Activated B cell treated with CpG ODN at 0.5 μM for 24 hours (primary cell): ENCODE results near the gene IGF2R. TPM values are rescaled to one million over a fixed set of nuclear protein-coding genes. Genes with fewer than 3 reads are reported as not detected.

Experiments used
- ATAC-seq: fragments of 200-7000 bp; cut with Tn5 transposase; one replicate; pipeline ENCODE4 v1.10.0; 2021; ENCODE audit warnings: low read depth, mild to moderate bottlenecking, moderate library complexity
- CTCF ChIA-PET: fragments of 350-600 bp; sonication (Branson Sonifier 250); formaldehyde crosslinking; loops from one replicate; lab custom pipeline; 2021; ENCODE audit warnings: antibody characterized with exemption; lab: Charles Lee
- POLR2A ChIA-PET: fragments of 350-600 bp; sonication (Branson Sonifier 250); formaldehyde crosslinking; loops from one replicate; lab custom pipeline; 2021; ENCODE audit warnings: antibody characterized with exemption; lab: Charles Lee
- DNase-seq: peaks from one replicate; pipeline ENCODE4 v3.0.0; 2022
- H3K27ac Mint-ChIP-seq: one replicate; pipeline ENCODE4 v1.8.0; 2020; ENCODE audit warnings: mixed read lengths
- H3K27me3 Mint-ChIP-seq: one replicate; pipeline ENCODE4 v1.8.0; 2021; ENCODE audit warnings: mixed read lengths
- H3K36me3 Mint-ChIP-seq: one replicate; pipeline ENCODE4 v1.8.0; 2021; ENCODE audit warnings: low read depth, mixed read lengths
- H3K4me1 Mint-ChIP-seq: one replicate; pipeline ENCODE4 v1.8.0; 2021; ENCODE audit warnings: mixed read lengths
- H3K4me3 Mint-ChIP-seq: one replicate; pipeline ENCODE4 v1.8.0; 2020; ENCODE audit warnings: mild to moderate bottlenecking, mixed read lengths
- H3K9me3 Mint-ChIP-seq: one replicate; pipeline ENCODE4 v1.8.0; 2020; ENCODE audit warnings: mixed read lengths
- intact Hi-C: fragments of 100-400 bp; cut with micrococcal nuclease; formaldehyde crosslinking; loops from one replicate; pipeline ENCODE4 v1.15.1; 2024
- total RNA-seq: library from RNA; stranded (reverse); gene quantifications from 2 replicates; pipeline ENCODE4 v1.2.3, GENCODE V29; 2022
- TF ChIP-seq, protein P1 (sequence below): fragments of 200-600 bp; IDR thresholded peaks from one replicate; pipeline ENCODE4 v1.8.0; 2022; ENCODE audit warnings: antibody characterized with exemption, mild to moderate bottlenecking

The IGF2R gene
- total RNA-seq, 1 donor from 2014 or later = 79.5 TPM

DNA sequence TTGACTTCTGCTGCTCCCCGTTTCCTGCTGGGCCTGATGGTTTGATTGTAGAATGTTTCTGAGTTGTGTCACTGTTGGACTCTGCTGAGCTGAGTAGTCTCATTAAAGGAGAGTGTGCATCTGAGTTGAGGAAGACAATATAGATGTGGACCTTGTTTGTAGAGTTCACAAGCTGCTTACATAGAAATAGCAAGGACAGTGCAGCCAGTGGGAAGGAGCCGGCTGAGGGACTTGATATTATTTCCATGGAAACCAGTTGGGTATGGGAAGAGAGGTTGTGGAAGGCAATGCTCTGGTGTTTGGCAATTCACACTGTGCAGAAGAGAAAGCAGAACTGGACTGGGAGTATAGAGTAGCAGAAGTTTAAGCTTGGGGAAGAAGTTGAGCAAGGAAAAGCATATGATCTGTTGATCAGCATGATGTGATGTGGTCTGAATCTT, 14.8 kb downstream of the IGF2R start:
- Mint-ChIP-seq H3K9me3 (no peaks in the 10 kb centered on the region), H3K27ac (peak overlapping the region; percentile 30), H3K36me3 (peaks cover 1% of the 10 kb centered on the region), H3K27me3 (no peaks in the 10 kb centered on the region), H3K4me1 (peaks cover 75% of the 10 kb centered on the region), H3K4me3 (peak overlapping the region; percentile 4)
- no peak for ATAC-seq
- TF ChIP-seq, protein P1, sequence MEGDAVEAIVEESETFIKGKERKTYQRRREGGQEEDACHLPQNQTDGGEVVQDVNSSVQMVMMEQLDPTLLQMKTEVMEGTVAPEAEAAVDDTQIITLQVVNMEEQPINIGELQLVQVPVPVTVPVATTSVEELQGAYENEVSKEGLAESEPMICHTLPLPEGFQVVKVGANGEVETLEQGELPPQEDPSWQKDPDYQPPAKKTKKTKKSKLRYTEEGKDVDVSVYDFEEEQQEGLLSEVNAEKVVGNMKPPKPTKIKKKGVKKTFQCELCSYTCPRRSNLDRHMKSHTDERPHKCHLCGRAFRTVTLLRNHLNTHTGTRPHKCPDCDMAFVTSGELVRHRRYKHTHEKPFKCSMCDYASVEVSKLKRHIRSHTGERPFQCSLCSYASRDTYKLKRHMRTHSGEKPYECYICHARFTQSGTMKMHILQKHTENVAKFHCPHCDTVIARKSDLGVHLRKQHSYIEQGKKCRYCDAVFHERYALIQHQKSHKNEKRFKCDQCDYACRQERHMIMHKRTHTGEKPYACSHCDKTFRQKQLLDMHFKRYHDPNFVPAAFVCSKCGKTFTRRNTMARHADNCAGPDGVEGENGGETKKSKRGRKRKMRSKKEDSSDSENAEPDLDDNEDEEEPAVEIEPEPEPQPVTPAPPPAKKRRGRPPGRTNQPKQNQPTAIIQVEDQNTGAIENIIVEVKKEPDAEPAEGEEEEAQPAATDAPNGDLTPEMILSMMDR = no peak
- ChIA-PET POLR2A (interaction anchor here (6.9 kb wide), 1 partner anchor 15 kb away, joined by 69 read pairs; the partner anchor contains the start of gene IGF2R), CTCF (no interaction called here)
- DNase-seq = no peak
- intact Hi-C loops = no loop called here

DNA sequence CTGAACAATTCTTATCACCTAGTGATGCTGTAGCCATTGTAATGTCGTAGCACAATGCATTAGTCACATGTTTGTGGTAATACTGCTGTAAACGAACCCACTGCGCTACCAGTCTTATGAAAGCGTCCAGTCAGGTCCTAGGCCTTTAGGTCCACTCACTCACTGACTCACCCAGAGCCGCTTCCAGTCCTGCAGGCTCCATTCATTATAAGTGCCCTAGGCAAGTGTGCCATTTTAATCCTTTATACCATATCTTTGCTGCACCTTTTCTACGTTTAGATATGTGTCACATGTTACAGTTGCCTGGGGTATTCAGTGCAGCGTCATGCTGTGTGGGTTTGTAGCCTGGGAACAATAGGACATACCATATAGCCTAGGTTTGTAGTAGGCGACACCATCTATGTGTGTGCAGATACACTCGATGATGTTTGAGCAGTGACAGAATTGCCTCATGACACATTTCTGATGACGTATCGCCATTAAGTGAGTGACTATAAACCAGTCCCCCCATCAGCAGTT, 15.4 kb downstream of the IGF2R start:
- ChIA-PET CTCF (no interaction called here), POLR2A (interaction anchor here (6.9 kb wide), 1 partner anchor 16 kb away, joined by 69 read pairs; the partner anchor contains the start of gene IGF2R)
- ATAC-seq (no peak), DNase-seq (no peak)
- TF ChIP-seq, protein P1 = no peak
- Mint-ChIP-seq H3K27ac (no peak overlapping the region), H3K4me1 (peaks cover 75% of the 10 kb centered on the region), H3K27me3 (no peaks in the 10 kb centered on the region), H3K36me3 (peaks cover 1% of the 10 kb centered on the region), H3K4me3 (no peak overlapping the region), H3K9me3 (no peaks in the 10 kb centered on the region)
- intact Hi-C loops = no loop called here

DNA sequence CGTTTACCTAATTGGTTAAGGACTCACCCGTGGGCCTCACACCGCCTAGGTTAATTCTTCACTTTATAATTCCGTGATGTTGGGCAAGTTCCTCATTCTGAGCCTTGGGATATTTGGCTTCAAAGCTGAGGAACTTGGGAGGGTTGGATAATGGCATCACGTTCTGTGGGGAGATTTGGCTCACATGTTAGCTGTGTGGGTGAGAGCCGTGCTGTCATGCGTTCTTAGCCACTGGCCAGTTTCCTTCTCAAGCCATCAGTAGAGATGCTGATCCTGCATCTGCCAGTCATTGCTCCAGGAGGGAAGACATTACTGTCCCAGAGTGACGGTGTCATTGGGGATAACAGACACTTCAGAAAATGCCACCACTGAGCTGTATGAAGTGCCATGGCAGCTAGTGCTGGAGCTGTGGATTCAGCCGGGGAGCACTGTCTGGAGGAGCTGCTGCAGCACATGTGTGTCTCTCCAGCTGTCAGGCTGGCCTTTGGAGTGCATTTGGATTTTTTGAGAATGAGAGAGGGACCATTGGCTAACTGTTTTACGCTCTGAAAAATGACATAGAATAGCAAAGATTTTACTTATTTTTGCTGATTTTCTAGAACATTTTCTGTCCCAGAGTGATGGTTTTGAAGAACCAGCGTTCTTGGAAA, 16.5 kb downstream of the IGF2R start:
- POLR2A ChIA-PET = no interaction called here
- intact Hi-C loops = no loop called here
- no peak overlapping the region for H3K27ac Mint-ChIP-seq

DNA sequence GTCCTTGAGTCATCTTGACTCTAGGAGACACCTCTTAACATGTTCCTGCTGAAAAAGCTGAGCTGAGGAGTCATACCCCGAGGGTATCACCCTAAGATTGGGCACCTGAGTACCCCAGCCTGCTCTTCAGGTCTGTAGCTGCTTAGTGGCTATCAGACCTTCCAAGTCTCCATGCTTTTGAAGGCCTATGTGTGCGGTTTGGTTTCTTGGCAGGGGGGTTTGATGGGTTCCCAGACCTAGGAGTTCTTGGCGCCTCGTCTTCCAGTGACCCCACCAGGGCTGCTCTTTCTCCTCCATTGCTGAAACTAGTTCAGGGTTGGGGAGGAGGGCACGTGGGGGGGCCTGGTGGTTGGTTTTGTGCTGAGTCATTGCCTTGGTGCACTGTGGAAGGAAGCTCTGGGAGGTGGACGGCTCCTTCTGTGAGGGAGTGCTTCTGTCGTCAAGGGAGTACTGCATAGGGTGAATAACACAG, 20.1 kb downstream of the IGF2R start:
- POLR2A ChIA-PET = interaction anchor here (0.7 to 2.9 kb wide), 2 partner anchors 11 to 21 kb away, joined by 4 to 14 read pairs; no protein-coding TSS in a partner anchor
- Mint-ChIP-seq H3K27ac (peak overlapping the region; percentile 72), H3K4me1 (peaks cover 58% of the 10 kb centered on the region), H3K4me3 (no peak overlapping the region), H3K36me3 (peaks cover 28% of the 10 kb centered on the region), H3K9me3 (peaks cover 7% of the 10 kb centered on the region), H3K27me3 (no peaks in the 10 kb centered on the region)
- intact Hi-C loops = no loop called here
- CTCF ChIA-PET = no interaction called here
- ATAC-seq = no peak
- DNase-seq = no peak
- TF ChIP-seq, protein P1 = no peak

More for the DNA sequence above, 16.5 kb downstream of the IGF2R start:
- TF ChIP-seq, protein P1 = no peak
- ATAC-seq (no peak), DNase-seq (no peak)
- Mint-ChIP-seq H3K36me3 (peaks cover 1% of the 10 kb centered on the region), H3K27me3 (no peaks in the 10 kb centered on the region), H3K4me1 (peaks cover 75% of the 10 kb centered on the region), H3K4me3 (no peak overlapping the region), H3K9me3 (no peaks in the 10 kb centered on the region)
- CTCF ChIA-PET = no interaction called here
